Vagina (tissue), 2 donors: ENCODE data around the gene MPP1.

ENCODE experiments used
- CTCF ChIP-seq, 3 experiments: fragments of 450-650 bp in 2 of 3; fragments of 200-600 bp in 1 of 3; sonication (generic) in 1 of 3; IDR thresholded peaks; one replicate each; pipeline ENCODE4 v1.5.1; 2017 to 2019; ENCODE audit warnings: antibody characterized with exemption in 3 of 3, mild to moderate bottlenecking in 2 of 3, moderate library complexity in 2 of 3
- POLR2A ChIP-seq, 2 donors: fragments of 450-650 bp; IDR thresholded peaks; one replicate each; pipeline ENCODE4 v1.6.1; 2017; ENCODE audit warnings: antibody characterized with exemption in 2 of 2, mild to moderate bottlenecking in 2 of 2, moderate library complexity in 2 of 2
- POLR2AphosphoS5 ChIP-seq, 2 donors: sonication (generic); formaldehyde crosslinking; IDR thresholded peaks; one replicate each; pipeline ENCODE4 v1.9.0; 2017; ENCODE audit warnings: antibody characterized with exemption in 2 of 2, mild to moderate bottlenecking in 2 of 2, low read depth in 1 of 2; ENCODE audit not compliant: insufficient read depth in 1 of 2

GRCh38 chrX:154758696-154759095, 46.6 kb downstream of the MPP1 start:
- no peak for TF ChIP-seq POLR2A (IDR thresholded peaks at IDR 0.05)
- TF ChIP-seq CTCF (IDR thresholded peaks at IDR 0.05) = no peak
- TF ChIP-seq POLR2AphosphoS5 (IDR thresholded peaks at IDR 0.05; ENCODE audit: insufficient read depth in 1 of 2, low read depth in 1 of 2) = no peak
